ENCODE data around the gene CEP70.

CEP70 gene

DNA sequence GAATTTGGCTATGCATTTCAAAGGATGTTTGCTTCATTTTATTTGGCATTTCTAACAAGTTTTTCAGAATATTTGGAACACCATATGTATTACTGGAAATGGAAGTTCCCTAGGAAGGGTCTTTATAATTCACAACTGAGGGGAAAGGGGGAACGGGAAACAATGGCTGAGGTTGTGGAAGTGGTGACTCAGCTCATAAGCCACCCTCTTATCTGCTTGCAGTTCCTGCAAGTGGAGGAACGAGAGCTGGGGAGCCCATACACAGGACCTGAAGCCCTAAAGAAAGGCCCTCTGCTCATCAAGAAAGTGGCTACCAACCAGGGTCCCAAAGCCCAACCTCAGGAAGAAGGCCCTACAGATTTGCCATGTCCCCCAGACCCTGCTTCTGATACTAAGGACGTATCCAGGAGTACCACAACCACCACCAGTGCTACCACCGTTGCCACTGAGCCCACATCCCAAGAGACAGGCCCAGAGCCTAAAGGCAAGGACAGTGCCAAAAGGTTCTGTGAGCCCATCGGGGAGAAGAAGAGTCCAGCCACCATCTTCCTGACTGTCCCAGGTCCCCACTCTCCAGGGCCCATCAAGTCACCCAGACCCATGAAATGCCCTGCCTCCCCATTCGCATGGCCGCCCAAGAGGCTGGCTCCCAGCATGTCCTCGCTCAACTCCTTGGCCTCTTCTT is 121.8 kb downstream of the CEP70 start:
- no peak overlapping the region for H3K4me3 ChIP-seq (replicated peaks; ENCODE audit: insufficient read depth, low read length)
- DNase-seq (ENCODE audit: low read depth in 1 of 2, low spot score in 1 of 2): no peak
- H3K27ac ChIP-seq (replicated peaks): no peak overlapping the region
- TF ChIP-seq SPI1 (IDR thresholded peaks at IDR 0.05; ENCODE audit: borderline replicate concordance, low read depth) (no peak), POLR2AphosphoS5 (IDR thresholded peaks at IDR 0.05; ENCODE audit: low read depth) (no peak), GABPA (IDR thresholded peaks at IDR 0.05; ENCODE audit: low read depth) (no peak)
- TF ChIP-seq, protein P1, sequence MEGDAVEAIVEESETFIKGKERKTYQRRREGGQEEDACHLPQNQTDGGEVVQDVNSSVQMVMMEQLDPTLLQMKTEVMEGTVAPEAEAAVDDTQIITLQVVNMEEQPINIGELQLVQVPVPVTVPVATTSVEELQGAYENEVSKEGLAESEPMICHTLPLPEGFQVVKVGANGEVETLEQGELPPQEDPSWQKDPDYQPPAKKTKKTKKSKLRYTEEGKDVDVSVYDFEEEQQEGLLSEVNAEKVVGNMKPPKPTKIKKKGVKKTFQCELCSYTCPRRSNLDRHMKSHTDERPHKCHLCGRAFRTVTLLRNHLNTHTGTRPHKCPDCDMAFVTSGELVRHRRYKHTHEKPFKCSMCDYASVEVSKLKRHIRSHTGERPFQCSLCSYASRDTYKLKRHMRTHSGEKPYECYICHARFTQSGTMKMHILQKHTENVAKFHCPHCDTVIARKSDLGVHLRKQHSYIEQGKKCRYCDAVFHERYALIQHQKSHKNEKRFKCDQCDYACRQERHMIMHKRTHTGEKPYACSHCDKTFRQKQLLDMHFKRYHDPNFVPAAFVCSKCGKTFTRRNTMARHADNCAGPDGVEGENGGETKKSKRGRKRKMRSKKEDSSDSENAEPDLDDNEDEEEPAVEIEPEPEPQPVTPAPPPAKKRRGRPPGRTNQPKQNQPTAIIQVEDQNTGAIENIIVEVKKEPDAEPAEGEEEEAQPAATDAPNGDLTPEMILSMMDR (IDR thresholded peaks at IDR 0.05; ENCODE audit: insufficient read depth, low read length): no peak
- TF ChIP-seq, protein P2, sequence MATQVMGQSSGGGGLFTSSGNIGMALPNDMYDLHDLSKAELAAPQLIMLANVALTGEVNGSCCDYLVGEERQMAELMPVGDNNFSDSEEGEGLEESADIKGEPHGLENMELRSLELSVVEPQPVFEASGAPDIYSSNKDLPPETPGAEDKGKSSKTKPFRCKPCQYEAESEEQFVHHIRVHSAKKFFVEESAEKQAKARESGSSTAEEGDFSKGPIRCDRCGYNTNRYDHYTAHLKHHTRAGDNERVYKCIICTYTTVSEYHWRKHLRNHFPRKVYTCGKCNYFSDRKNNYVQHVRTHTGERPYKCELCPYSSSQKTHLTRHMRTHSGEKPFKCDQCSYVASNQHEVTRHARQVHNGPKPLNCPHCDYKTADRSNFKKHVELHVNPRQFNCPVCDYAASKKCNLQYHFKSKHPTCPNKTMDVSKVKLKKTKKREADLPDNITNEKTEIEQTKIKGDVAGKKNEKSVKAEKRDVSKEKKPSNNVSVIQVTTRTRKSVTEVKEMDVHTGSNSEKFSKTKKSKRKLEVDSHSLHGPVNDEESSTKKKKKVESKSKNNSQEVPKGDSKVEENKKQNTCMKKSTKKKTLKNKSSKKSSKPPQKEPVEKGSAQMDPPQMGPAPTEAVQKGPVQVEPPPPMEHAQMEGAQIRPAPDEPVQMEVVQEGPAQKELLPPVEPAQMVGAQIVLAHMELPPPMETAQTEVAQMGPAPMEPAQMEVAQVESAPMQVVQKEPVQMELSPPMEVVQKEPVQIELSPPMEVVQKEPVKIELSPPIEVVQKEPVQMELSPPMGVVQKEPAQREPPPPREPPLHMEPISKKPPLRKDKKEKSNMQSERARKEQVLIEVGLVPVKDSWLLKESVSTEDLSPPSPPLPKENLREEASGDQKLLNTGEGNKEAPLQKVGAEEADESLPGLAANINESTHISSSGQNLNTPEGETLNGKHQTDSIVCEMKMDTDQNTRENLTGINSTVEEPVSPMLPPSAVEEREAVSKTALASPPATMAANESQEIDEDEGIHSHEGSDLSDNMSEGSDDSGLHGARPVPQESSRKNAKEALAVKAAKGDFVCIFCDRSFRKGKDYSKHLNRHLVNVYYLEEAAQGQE (IDR thresholded peaks at IDR 0.05; ENCODE audit: insufficient replicate concordance, low read depth): no peak
- no peaks in the 10 kb centered on the region for H3K27me3 ChIP-seq (ENCODE audit: insufficient read depth, poor library complexity, severe bottlenecking)

DNA sequence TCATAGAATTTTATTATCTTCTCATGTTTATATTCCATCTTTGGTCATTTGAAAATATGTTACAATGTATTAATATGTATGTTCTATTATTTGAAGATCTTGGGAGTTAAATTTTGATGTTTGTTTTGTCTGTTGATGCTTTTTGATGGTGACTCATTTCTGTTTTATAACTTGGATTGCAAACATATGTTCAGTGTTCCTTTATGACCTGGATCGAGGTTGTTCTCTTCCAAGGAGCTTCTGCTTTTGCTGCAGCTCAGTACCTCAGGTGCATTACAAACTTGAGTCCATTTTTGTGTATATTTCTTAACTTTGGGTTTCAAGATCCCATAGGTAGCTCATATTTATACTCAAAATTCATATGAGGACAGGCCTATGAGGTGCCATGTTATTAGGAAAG is 122.6 kb downstream of the CEP70 start:
- Histone ChIP-seq H3K27ac (replicated peaks) (no peak overlapping the region), H3K4me3 (replicated peaks; ENCODE audit: insufficient read depth, low read length) (no peak overlapping the region), H3K27me3 (ENCODE audit: insufficient read depth, poor library complexity, severe bottlenecking) (no peaks in the 10 kb centered on the region)
- DNase-seq (ENCODE audit: low read depth in 1 of 2, low spot score in 1 of 2): no peak
- TF ChIP-seq GABPA (IDR thresholded peaks at IDR 0.05; ENCODE audit: low read depth) (no peak), SPI1 (IDR thresholded peaks at IDR 0.05; ENCODE audit: borderline replicate concordance, low read depth) (no peak), POLR2AphosphoS5 (IDR thresholded peaks at IDR 0.05; ENCODE audit: low read depth) (no peak)
- TF ChIP-seq, protein P1 (IDR thresholded peaks at IDR 0.05; ENCODE audit: insufficient read depth, low read length): no peak
- TF ChIP-seq, protein P2 (IDR thresholded peaks at IDR 0.05; ENCODE audit: insufficient replicate concordance, low read depth): no peak

GRCh38 chr3:138470687-138471086 is 123.4 kb downstream of the CEP70 start:
- DNase-seq (ENCODE audit: low read depth in 1 of 2, low spot score in 1 of 2): no peak
- H3K4me3 ChIP-seq (replicated peaks; ENCODE audit: insufficient read depth, low read length): no peak overlapping the region
- TF ChIP-seq GABPA (IDR thresholded peaks at IDR 0.05; ENCODE audit: low read depth): no peak
- no peak for TF ChIP-seq SPI1 (IDR thresholded peaks at IDR 0.05; ENCODE audit: borderline replicate concordance, low read depth)
- TF ChIP-seq, protein P1 (IDR thresholded peaks at IDR 0.05; ENCODE audit: insufficient read depth, low read length): no peak
- TF ChIP-seq, protein P2 (IDR thresholded peaks at IDR 0.05; ENCODE audit: insufficient replicate concordance, low read depth): no peak
- no peak for TF ChIP-seq POLR2AphosphoS5 (IDR thresholded peaks at IDR 0.05; ENCODE audit: low read depth)
- no peak overlapping the region for H3K27ac ChIP-seq (replicated peaks)
- H3K27me3 ChIP-seq (ENCODE audit: insufficient read depth, poor library complexity, severe bottlenecking): peaks cover 5% of the 10 kb centered on the region
